Ishikawa (cell line): ENCODE measurements around the gene EFS.

ENCODE experiments used
- CEBPB ChIP-seq: IDR thresholded peaks from 2 replicates; pipeline ENCODE4 v1.6.1; 2012
- CREB1 ChIP-seq: IDR thresholded peaks from 2 replicates; pipeline ENCODE4 v1.6.1; 2012; ENCODE audit warnings: low read depth
- EGR1 ChIP-seq: IDR thresholded peaks from 2 replicates; pipeline ENCODE4 v1.6.1; 2012
- EP300 ChIP-seq: IDR thresholded peaks from 2 replicates; pipeline ENCODE4 v1.6.1; 2012; ENCODE audit warnings: borderline replicate concordance
- FOXM1 ChIP-seq: IDR thresholded peaks from 2 replicates; pipeline ENCODE4 v1.6.1; 2012; ENCODE audit warnings: low read depth, borderline replicate concordance
- MAX ChIP-seq: IDR thresholded peaks from 2 replicates; pipeline ENCODE4 v1.6.1; 2012
- NFIC ChIP-seq: IDR thresholded peaks from 2 replicates; pipeline ENCODE4 v1.6.1; 2012
- RAD21 ChIP-seq: IDR thresholded peaks from 2 replicates; pipeline ENCODE4 v1.6.1; 2012; ENCODE audit warnings: low read depth
- REST ChIP-seq: IDR thresholded peaks from 2 replicates; pipeline ENCODE4 v1.6.1; 2012; ENCODE audit warnings: low read depth, mild to moderate bottlenecking
- TAF1 ChIP-seq: IDR thresholded peaks from 2 replicates; pipeline ENCODE4 v1.6.1; 2012; ENCODE audit warnings: low read depth, mild to moderate bottlenecking
- TCF12 ChIP-seq: IDR thresholded peaks from 2 replicates; pipeline ENCODE4 v1.6.1; 2012; ENCODE audit warnings: low read depth
- TEAD4 ChIP-seq: IDR thresholded peaks from 2 replicates; pipeline ENCODE4 v1.6.1; 2012
- USF1 ChIP-seq: IDR thresholded peaks from 2 replicates; pipeline ENCODE4 v1.6.1; 2012
- YY1 ChIP-seq: IDR thresholded peaks from 2 replicates; pipeline ENCODE4 v1.6.1; 2012; ENCODE audit warnings: low read depth
- ZBTB7A ChIP-seq: IDR thresholded peaks from 2 replicates; pipeline ENCODE4 v1.6.1; 2012; ENCODE audit warnings: low read depth

The EFS gene

GRCh38 chr14:23406244-23406643 is 41.3 kb upstream of the EFS start:
- TF ChIP-seq MAX: no peak
- TF ChIP-seq ZBTB7A: no peak
- no peak for TF ChIP-seq EP300
- TF ChIP-seq NFIC: no peak
- no peak for TF ChIP-seq YY1
- no peak for TF ChIP-seq EGR1
- no peak for TF ChIP-seq REST
- no peak for TF ChIP-seq TAF1
- no peak for TF ChIP-seq CREB1
- TF ChIP-seq CEBPB: no peak
- TF ChIP-seq FOXM1: no peak
- no peak for TF ChIP-seq TCF12
- no peak for TF ChIP-seq USF1
- TF ChIP-seq RAD21: no peak
- TF ChIP-seq TEAD4: no peak; the same call in 1 of the 2 replicates

- no peak for TF ChIP-seq FOXM1
- TF ChIP-seq NFIC: no peak
- TF ChIP-seq CREB1: no peak
- TF ChIP-seq ZBTB7A: no peak
- no peak for TF ChIP-seq CEBPB
- no peak for TF ChIP-seq RAD21
- no peak for TF ChIP-seq TAF1
- no peak for TF ChIP-seq REST
- TF ChIP-seq USF1: no peak
- no peak for TF ChIP-seq EGR1
- TF ChIP-seq EP300: no peak
- TF ChIP-seq YY1: no peak
- no peak for TF ChIP-seq MAX
- TF ChIP-seq TCF12: no peak
- no peak for TF ChIP-seq TEAD4
Measured at GRCh38 chr14:23405516-23406025, 40.6 kb upstream of the EFS start.

- TF ChIP-seq EP300: no peak
- no peak for TF ChIP-seq CEBPB
- no peak for TF ChIP-seq YY1
- no peak for TF ChIP-seq CREB1
Measured at GRCh38 chr14:23405096-23405495, 40.1 kb upstream of the EFS start.

- TF ChIP-seq USF1: no peak
Measured at GRCh38 chr14:23404331-23404900, 39.4 kb upstream of the EFS start.

- no peak for TF ChIP-seq TAF1
- no peak for TF ChIP-seq EP300
- no peak for TF ChIP-seq REST
- no peak for TF ChIP-seq TEAD4
- TF ChIP-seq FOXM1: no peak
- no peak for TF ChIP-seq ZBTB7A
- TF ChIP-seq CEBPB: no peak
- no peak for TF ChIP-seq MAX
- TF ChIP-seq YY1: no peak
- TF ChIP-seq USF1: no peak
- TF ChIP-seq RAD21: no peak
- TF ChIP-seq CREB1: no peak
- no peak for TF ChIP-seq NFIC
- no peak for TF ChIP-seq EGR1
- TF ChIP-seq TCF12: no peak
Measured at GRCh38 chr14:23403908-23404307, 38.9 kb upstream of the EFS start.
